OCI-LY1 (cell line): ENCODE data around the gene LAMA3.

Source experiments
- H2AFZ ChIP-seq: fragments of 200-600 bp; sonication (generic), shearing (Covaris generic); 2 replicates; pipeline ENCODE4 v1.6.0; 2014; ENCODE audit warnings: antibody characterized with exemption, mild to moderate bottlenecking, low read length
- H3F3A ChIP-seq: fragments of 200-600 bp; sonication (generic), shearing (Covaris generic); 2 replicates; pipeline ENCODE4 v1.6.0; 2014; ENCODE audit warnings: mild to moderate bottlenecking, antibody characterized with exemption, low read length, moderate library complexity; ENCODE audit not compliant: insufficient read depth
- H3K27ac ChIP-seq: fragments of 200-600 bp; sonication (generic); 2 replicates; pipeline ENCODE4 v1.5.1; 2014; ENCODE audit warnings: low read length, mixed run types, mild to moderate bottlenecking, low read depth; ENCODE audit not compliant: poor library complexity, severe bottlenecking
- H3K27me3 ChIP-seq: fragments of 200-600 bp; sonication (generic); 2 replicates; pipeline ENCODE4 v1.6.0; 2014; ENCODE audit warnings: antibody characterized with exemption, mild to moderate bottlenecking, low read length, moderate library complexity; ENCODE audit not compliant: insufficient read depth
- H3K36me3 ChIP-seq: fragments of 200-600 bp; sonication (generic); 2 replicates; pipeline ENCODE4 v1.6.1; 2014; ENCODE audit warnings: mild to moderate bottlenecking, antibody characterized with exemption, low read length, moderate library complexity, mixed read lengths; ENCODE audit not compliant: insufficient read depth
- H3K4me1 ChIP-seq: fragments of 200-600 bp; sonication (generic); 2 replicates; pipeline ENCODE4 v1.5.1; 2014; ENCODE audit warnings: mild to moderate bottlenecking, low read length, moderate library complexity; ENCODE audit not compliant: insufficient read depth, severe bottlenecking
- H3K4me2 ChIP-seq: fragments of 200-600 bp; sonication (generic), shearing (Covaris generic); 2 replicates; pipeline ENCODE4 v1.6.1; 2014; ENCODE audit warnings: low read length
- H3K4me3 ChIP-seq: fragments of 200-600 bp; sonication (generic); 2 replicates; pipeline ENCODE4 v1.5.1; 2014; ENCODE audit warnings: low read length, low read depth, mild to moderate bottlenecking, mixed read lengths; ENCODE audit not compliant: poor library complexity, severe bottlenecking
- H3K79me2 ChIP-seq: fragments of 200-600 bp; shearing (Covaris generic); 2 replicates; pipeline ENCODE4 v1.6.1; 2016; ENCODE audit warnings: mixed run types, low read length, mixed read lengths; ENCODE audit not compliant: insufficient read depth
- H3K9ac ChIP-seq: fragments of 200-600 bp; sonication (generic), shearing (Covaris generic); 2 replicates; pipeline ENCODE4 v1.6.1; 2014; ENCODE audit warnings: mild to moderate bottlenecking, low read length, mixed read lengths
- H3K9me2 ChIP-seq: fragments of 200-600 bp; sonication (generic), shearing (Covaris generic); 2 replicates; pipeline ENCODE4 v1.6.1; 2014; ENCODE audit warnings: low read depth, mild to moderate bottlenecking, low read length, mixed read lengths
- H3K9me3 ChIP-seq: fragments of 200-600 bp; shearing (Covaris generic); 2 replicates; pipeline ENCODE4 v1.6.1; 2014; ENCODE audit warnings: low read length, mixed read lengths
- H4K20me1 ChIP-seq: fragments of 200-600 bp; sonication (generic), shearing (Covaris generic); 2 replicates; pipeline ENCODE4 v1.6.0; 2016; ENCODE audit warnings: mild to moderate bottlenecking, low read length; ENCODE audit not compliant: insufficient read depth
- EZH2 ChIP-seq: fragments of 200-600 bp; sonication (generic), shearing (Covaris generic); IDR thresholded peaks from 2 replicates; pipeline ENCODE4 v1.8.0; 2017; ENCODE audit warnings: borderline replicate concordance, mixed run types, mild to moderate bottlenecking, antibody characterized with exemption, low read length, moderate library complexity, mixed read lengths
- TF ChIP-seq, protein P1 (sequence below): fragments of 200-600 bp; sonication (generic), shearing (Covaris generic); IDR thresholded peaks from 2 replicates; pipeline ENCODE4 v1.5.1; 2017; ENCODE audit warnings: mild to moderate bottlenecking, antibody characterized with exemption, low read length, moderate library complexity, mixed read lengths

LAMA3 gene

DNA sequence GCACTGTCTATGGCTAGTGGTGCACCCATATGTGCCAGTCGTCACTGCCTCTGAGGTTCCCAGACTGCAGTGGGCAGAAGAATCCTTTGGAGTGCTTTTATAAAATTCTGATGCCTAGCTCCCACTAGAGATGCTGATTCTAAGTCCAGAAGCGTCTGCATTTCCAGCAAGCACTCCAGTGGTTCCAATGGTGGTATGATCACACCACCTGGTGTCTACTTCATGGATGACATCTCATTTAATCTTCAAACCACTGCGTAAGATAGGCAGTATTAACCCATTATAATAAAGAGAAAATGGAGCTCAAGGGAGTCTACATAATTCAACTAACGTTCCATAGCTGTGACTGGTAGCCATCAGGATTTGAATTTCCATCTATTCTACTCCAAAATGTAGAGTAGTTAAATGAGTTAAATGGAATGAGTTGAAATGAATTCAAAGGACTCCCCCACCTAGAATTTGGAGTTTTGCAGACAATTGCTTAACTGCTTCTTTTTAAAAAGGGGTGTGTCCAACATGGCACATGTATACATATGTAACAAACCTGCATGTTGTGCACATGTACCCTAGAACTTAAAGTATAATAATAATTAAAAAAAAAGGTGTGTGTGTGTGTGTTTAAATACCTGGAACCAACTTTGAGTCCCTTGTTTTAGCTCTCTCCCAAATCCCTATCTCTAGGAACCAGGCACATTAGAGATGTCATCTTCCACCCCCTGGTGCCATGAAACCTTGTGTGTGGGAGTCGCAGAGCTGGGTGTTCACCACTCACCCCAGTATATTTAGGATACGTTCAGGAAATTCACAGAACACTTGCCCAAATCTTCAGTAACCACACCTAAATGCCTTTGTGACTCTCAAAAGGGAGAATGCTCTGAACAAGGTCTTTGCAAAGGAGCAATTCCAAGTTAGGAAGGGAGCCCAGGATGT is 14.1 kb downstream of the LAMA3 start:
- Histone ChIP-seq H4K20me1 (no peaks in the 10 kb centered on the region), H3K9me2 (no peaks in the 10 kb centered on the region), H3K4me2 (no peak overlapping the region), H3K27ac (no peak overlapping the region), H2AFZ (no peak overlapping the region), H3K4me3 (no peak overlapping the region), H3K4me1 (no peaks in the 10 kb centered on the region), H3K27me3 (no peaks in the 10 kb centered on the region; the same call in 1 of the 2 replicates), H3K36me3 (no peaks in the 10 kb centered on the region), H3F3A (no peaks in the 10 kb centered on the region), H3K79me2 (no peaks in the 10 kb centered on the region), H3K9ac (no peak overlapping the region), H3K9me3 (no peaks in the 10 kb centered on the region)
- TF ChIP-seq EZH2 = no peak
- TF ChIP-seq, protein P1, sequence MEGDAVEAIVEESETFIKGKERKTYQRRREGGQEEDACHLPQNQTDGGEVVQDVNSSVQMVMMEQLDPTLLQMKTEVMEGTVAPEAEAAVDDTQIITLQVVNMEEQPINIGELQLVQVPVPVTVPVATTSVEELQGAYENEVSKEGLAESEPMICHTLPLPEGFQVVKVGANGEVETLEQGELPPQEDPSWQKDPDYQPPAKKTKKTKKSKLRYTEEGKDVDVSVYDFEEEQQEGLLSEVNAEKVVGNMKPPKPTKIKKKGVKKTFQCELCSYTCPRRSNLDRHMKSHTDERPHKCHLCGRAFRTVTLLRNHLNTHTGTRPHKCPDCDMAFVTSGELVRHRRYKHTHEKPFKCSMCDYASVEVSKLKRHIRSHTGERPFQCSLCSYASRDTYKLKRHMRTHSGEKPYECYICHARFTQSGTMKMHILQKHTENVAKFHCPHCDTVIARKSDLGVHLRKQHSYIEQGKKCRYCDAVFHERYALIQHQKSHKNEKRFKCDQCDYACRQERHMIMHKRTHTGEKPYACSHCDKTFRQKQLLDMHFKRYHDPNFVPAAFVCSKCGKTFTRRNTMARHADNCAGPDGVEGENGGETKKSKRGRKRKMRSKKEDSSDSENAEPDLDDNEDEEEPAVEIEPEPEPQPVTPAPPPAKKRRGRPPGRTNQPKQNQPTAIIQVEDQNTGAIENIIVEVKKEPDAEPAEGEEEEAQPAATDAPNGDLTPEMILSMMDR = peak; percentile 48; the same call in 1 of the 2 replicates

DNA sequence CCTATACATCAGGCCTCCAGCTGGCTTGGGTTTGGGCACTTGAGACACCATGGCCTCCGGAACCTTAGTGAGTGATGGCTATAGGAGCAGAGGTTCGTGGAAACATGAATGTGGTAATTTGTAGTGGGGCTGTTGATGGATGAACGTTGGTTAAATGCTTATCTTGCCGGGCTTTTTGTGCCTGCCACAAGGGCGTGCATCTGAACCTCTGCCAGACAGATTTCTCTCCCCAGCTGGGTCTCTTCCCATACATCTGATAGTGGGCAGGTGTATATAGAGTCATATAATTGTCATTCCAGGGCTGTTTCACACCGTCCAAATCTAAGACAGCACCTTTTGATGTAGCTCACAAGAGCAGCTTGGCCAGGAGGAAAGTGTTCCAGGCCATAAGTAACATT is 14.7 kb downstream of the LAMA3 start:
- Histone ChIP-seq H3K9me3 (no peaks in the 10 kb centered on the region), H3K9me2 (no peaks in the 10 kb centered on the region), H4K20me1 (no peaks in the 10 kb centered on the region), H3K79me2 (no peaks in the 10 kb centered on the region), H2AFZ (no peak overlapping the region), H3K27me3 (no peaks in the 10 kb centered on the region; the same call in 1 of the 2 replicates), H3K9ac (no peak overlapping the region), H3K4me3 (no peak overlapping the region), H3K4me2 (no peak overlapping the region), H3K27ac (no peak overlapping the region), H3F3A (no peaks in the 10 kb centered on the region), H3K36me3 (no peaks in the 10 kb centered on the region), H3K4me1 (no peaks in the 10 kb centered on the region)
- no peak for TF ChIP-seq EZH2
- TF ChIP-seq, protein P1 = no peak

DNA sequence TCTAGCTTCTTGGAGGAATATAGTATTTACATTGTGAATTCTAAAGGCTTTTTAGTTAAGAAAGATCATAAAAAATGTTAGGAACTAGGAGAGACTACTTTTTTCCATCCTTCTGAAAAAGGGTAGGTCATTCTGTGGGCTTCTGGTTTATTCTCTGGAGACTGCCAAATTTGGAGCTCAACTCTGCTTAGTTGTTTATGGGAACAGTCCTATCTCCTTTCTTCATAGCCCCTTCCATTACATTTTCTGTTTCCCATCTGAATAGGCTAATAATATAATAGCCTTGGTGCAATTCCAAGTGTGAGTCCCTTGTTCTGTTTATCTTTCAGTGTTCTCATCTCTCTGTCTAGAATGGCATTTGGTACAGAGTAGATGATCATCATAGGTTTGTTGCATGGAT is 15.6 kb downstream of the LAMA3 start:
- no peak overlapping the region for H3K4me2 ChIP-seq
- H3K9me3 ChIP-seq = no peaks in the 10 kb centered on the region
- no peak overlapping the region for H2AFZ ChIP-seq
- TF ChIP-seq, protein P1 = no peak
- TF ChIP-seq EZH2 = no peak
- no peaks in the 10 kb centered on the region for H3K9me2 ChIP-seq
- no peaks in the 10 kb centered on the region for H3K4me1 ChIP-seq
- no peaks in the 10 kb centered on the region for H3F3A ChIP-seq
- H3K79me2 ChIP-seq = no peaks in the 10 kb centered on the region
- H3K4me3 ChIP-seq = no peak overlapping the region
- no peaks in the 10 kb centered on the region for H4K20me1 ChIP-seq
- no peak overlapping the region for H3K9ac ChIP-seq
- H3K27me3 ChIP-seq = no peaks in the 10 kb centered on the region; the same call in 1 of the 2 replicates
- no peak overlapping the region for H3K27ac ChIP-seq
- no peaks in the 10 kb centered on the region for H3K36me3 ChIP-seq
